Peyer's patch (tissue), 4 donors: ENCODE measurements around the gene BMP7.

Experiments used
- POLR2A ChIP-seq, 2 donors: fragments of 450-650 bp; IDR thresholded peaks; one replicate each; pipeline ENCODE4 v1.5.1; 2017; ENCODE audit warnings: antibody characterized with exemption in 2 of 2, mild to moderate bottlenecking in 2 of 2, moderate library complexity in 2 of 2
- TF ChIP-seq, protein P1 (sequence below), 6 experiments: fragments of 450-650 bp in 4 of 6; fragments of 200-600 bp in 2 of 6; sonication (generic) in 1 of 6; IDR thresholded peaks; one replicate each; pipeline ENCODE4 v1.5.1; 2017 to 2019; ENCODE audit warnings: antibody characterized with exemption in 6 of 6, mild to moderate bottlenecking in 3 of 6, moderate library complexity in 1 of 6

DNA sequence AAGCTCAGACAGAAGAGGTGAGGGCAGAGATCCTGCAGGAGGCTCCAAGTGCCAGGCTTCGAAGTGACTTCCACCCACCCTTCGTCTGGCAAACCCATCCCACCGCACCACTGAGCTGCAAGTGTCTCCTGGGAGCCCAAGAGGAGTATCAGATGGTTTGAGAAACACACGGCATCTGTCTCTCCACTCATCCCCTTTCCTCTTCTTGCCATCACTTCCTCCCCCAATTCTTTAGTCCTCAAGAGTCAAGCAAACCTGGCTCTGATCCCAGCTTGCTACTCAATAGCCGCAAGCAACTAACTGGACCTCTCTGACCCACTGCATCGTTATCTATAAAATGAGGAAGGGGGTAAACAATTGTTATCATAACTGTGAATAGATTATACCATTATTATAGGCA lies 142.1 kb downstream of the BMP7 start:
- TF ChIP-seq, protein P1, sequence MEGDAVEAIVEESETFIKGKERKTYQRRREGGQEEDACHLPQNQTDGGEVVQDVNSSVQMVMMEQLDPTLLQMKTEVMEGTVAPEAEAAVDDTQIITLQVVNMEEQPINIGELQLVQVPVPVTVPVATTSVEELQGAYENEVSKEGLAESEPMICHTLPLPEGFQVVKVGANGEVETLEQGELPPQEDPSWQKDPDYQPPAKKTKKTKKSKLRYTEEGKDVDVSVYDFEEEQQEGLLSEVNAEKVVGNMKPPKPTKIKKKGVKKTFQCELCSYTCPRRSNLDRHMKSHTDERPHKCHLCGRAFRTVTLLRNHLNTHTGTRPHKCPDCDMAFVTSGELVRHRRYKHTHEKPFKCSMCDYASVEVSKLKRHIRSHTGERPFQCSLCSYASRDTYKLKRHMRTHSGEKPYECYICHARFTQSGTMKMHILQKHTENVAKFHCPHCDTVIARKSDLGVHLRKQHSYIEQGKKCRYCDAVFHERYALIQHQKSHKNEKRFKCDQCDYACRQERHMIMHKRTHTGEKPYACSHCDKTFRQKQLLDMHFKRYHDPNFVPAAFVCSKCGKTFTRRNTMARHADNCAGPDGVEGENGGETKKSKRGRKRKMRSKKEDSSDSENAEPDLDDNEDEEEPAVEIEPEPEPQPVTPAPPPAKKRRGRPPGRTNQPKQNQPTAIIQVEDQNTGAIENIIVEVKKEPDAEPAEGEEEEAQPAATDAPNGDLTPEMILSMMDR (IDR thresholded peaks at IDR 0.05) = no peak
- TF ChIP-seq POLR2A (IDR thresholded peaks at IDR 0.05) = no peak
